DND-41 (cell line): ENCODE data around the gene SLC25A42.

Experiments used
- ATAC-seq: fragments of 200-7000 bp; cut with Tn5 transposase; 3 replicates; pipeline ENCODE4 v1.9.1; 2021; ENCODE audit warnings: low read depth; ENCODE audit not compliant: insufficient read depth
- DNase-seq: peaks from one replicate; pipeline ENCODE4 v3.0.0-alpha.2; 2020
- H2AFZ ChIP-seq: 2 replicates; pipeline ENCODE4 v1.6.0; 2012; ENCODE audit warnings: low read depth, low read length
- H3K27ac ChIP-seq: 2 replicates; pipeline ENCODE4 v1.5.1; 2012; ENCODE audit warnings: low read length, inconsistent platforms
- H3K27me3 ChIP-seq: fragments of 200-600 bp; sonication (generic); 2 replicates; pipeline ENCODE4 v1.6.0; 2012; ENCODE audit warnings: low read length, mild to moderate bottlenecking, inconsistent platforms; ENCODE audit not compliant: insufficient read depth, poor library complexity
- H3K36me3 ChIP-seq: 2 replicates; pipeline ENCODE4 v1.5.1; 2012; ENCODE audit warnings: low read length, inconsistent platforms; ENCODE audit not compliant: insufficient read depth
- H3K4me1 ChIP-seq: 2 replicates; pipeline ENCODE4 v1.5.1; 2012; ENCODE audit warnings: mild to moderate bottlenecking, low read length; ENCODE audit not compliant: insufficient read depth
- H3K4me2 ChIP-seq: 2 replicates; pipeline ENCODE4 v1.6.0; 2012; ENCODE audit warnings: mild to moderate bottlenecking, moderate library complexity, low read length, inconsistent platforms; ENCODE audit not compliant: insufficient read depth
- H3K4me3 ChIP-seq, 2 experiments: fragments of 200-600 bp in 1 of 2; shearing (Covaris generic) in 1 of 2; 2 replicates each; pipeline ENCODE4 v1.5.1; 2012 to 2016; ENCODE audit warnings: inconsistent platforms in 2 of 2, low read length in 2 of 2, mild to moderate bottlenecking in 2 of 2, low read depth in 1 of 2, moderate library complexity in 1 of 2
- H3K79me2 ChIP-seq: 2 replicates; pipeline ENCODE4 v1.6.0; 2012; ENCODE audit warnings: low read length, inconsistent platforms; ENCODE audit not compliant: insufficient read depth
- H3K9ac ChIP-seq: 2 replicates; pipeline ENCODE4 v1.6.0; 2012; ENCODE audit warnings: low read depth, mild to moderate bottlenecking, inconsistent platforms, low read length, moderate library complexity
- H3K9me3 ChIP-seq: 2 replicates; pipeline ENCODE4 v1.5.1; 2012; ENCODE audit warnings: low read length, moderate library complexity, mild to moderate bottlenecking, inconsistent platforms; ENCODE audit not compliant: insufficient read depth, severe bottlenecking
- H4K20me1 ChIP-seq: 2 replicates; pipeline ENCODE4 v1.6.0; 2012; ENCODE audit warnings: low read length; ENCODE audit not compliant: insufficient read depth
- CTCF ChIP-seq: IDR thresholded peaks from 2 replicates; pipeline ENCODE4 v1.5.1; 2012; ENCODE audit warnings: borderline replicate concordance, low read length, moderate library complexity, mild to moderate bottlenecking; ENCODE audit not compliant: poor library complexity, severe bottlenecking; ENCODE audit errors: extremely low read depth
- EZH2 ChIP-seq: IDR thresholded peaks from 3 replicates; pipeline ENCODE4 v1.6.1; 2012; ENCODE audit warnings: borderline replicate concordance, low read depth, mild to moderate bottlenecking, moderate library complexity, low read length, inconsistent platforms; ENCODE audit not compliant: severe bottlenecking

SLC25A42 gene

GRCh38 chr19:19033176-19033425, 30.7 kb upstream of the SLC25A42 start:
- DNase-seq = no peak
- Histone ChIP-seq H3K9ac (peak overlapping the region; percentile 91), H3K4me3 (peak overlapping the region; percentile 86 to 88), H3K4me1 (peaks cover 55% of the 10 kb centered on the region), H2AFZ (peak overlapping the region; percentile 65), H3K9me3 (no peaks in the 10 kb centered on the region), H3K79me2 (peaks cover 88% of the 10 kb centered on the region), H3K27me3 (no peaks in the 10 kb centered on the region), H3K27ac (peak overlapping the region; percentile 98), H3K4me2 (peak overlapping the region; percentile 68), H4K20me1 (peaks cover 45% of the 10 kb centered on the region), H3K36me3 (peaks cover 62% of the 10 kb centered on the region)
- TF ChIP-seq CTCF (no peak), EZH2 (no peak)
- ATAC-seq = no peak

- peak; percentile 63 for ATAC-seq
- no peaks in the 10 kb centered on the region for H3K9me3 ChIP-seq
- H3K9ac ChIP-seq = peak within 1 kb of the TSS; percentile 91
- peaks cover 50% of the 10 kb centered on the region for H3K4me1 ChIP-seq
- H3K36me3 ChIP-seq = peaks cover 60% of the 10 kb centered on the region
- H3K79me2 ChIP-seq = peaks cover 88% of the 10 kb centered on the region
- peak within 1 kb of the TSS; percentile 98 for H3K27ac ChIP-seq
- peak within 1 kb of the TSS; percentile 86 to 88 for H3K4me3 ChIP-seq
- H4K20me1 ChIP-seq = peaks cover 41% of the 10 kb centered on the region
- DNase-seq = peak; percentile 94
- H3K27me3 ChIP-seq = no peaks in the 10 kb centered on the region
- TF ChIP-seq CTCF = no peak
- no peak for TF ChIP-seq EZH2
- H2AFZ ChIP-seq = peak within 1 kb of the TSS; percentile 88
- peak within 1 kb of the TSS; percentile 97 for H3K4me2 ChIP-seq
Observed at GRCh38 chr19:19033426-19034203, 30.2 kb upstream of the SLC25A42 start, which contains the start of the genes ARMC6 and SUGP2. Gene ARMC6 (plus strand): TSS chr19:19033603. CDS start chr19:19034210, 607 bp downstream. Gene SUGP2 (minus strand): TSS chr19:19033517. CDS start chr19:19031071, 2,446 bp downstream.

- Histone ChIP-seq H3K4me1 (peaks cover 50% of the 10 kb centered on the region), H3K27ac (peak overlapping the region; percentile 98), H3K9me3 (no peaks in the 10 kb centered on the region), H3K27me3 (no peaks in the 10 kb centered on the region), H3K9ac (peak overlapping the region; percentile 91), H4K20me1 (peaks cover 41% of the 10 kb centered on the region), H3K4me2 (peak overlapping the region; percentile 97), H3K79me2 (peaks cover 91% of the 10 kb centered on the region), H3K36me3 (peaks cover 57% of the 10 kb centered on the region), H3K4me3 (peak overlapping the region; percentile 74 to 88), H2AFZ (peak overlapping the region; percentile 88)
- no peak for TF ChIP-seq CTCF
- DNase-seq (peak; percentile 87), ATAC-seq (peak; percentile 69)
Observed at GRCh38 chr19:19034204-19034624, 29.6 kb upstream of the SLC25A42 start.
